ENCODE data around the gene RABGGTA. TPM values are rescaled to one million over a fixed set of nuclear protein-coding genes. Genes with fewer than 3 reads are reported as not detected.

RABGGTA gene
- total and polyA plus RNA-seq, 8 donors, result 16.0 to 230 (median 87.8) TPM

DNA sequence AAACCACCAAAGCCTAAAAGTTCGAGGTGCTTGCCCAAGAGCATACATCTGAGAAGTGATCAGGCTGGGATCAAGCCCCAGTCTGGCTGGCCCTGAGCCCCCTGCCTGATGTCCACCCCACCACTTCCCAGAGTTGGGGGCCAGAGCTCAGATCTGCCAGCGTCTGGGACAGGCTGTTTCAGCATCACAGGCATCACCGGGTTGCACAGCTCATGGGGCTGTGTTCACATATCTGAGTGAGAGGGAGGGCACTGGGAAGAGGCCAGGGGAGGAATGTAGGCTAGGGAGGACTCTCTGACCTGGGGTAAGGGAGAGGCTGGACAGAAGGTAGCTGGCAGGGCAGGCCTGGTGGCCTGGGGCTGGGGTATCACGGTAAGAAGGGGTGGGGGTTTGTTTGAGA lies 14.4 kb downstream of the RABGGTA start:
- Histone ChIP-seq H3K27ac (no peak overlapping the region), H3K27me3 (no peaks in the 10 kb centered on the region), H3K36me3 (peaks cover 0 to 58% (median 19%) of the 10 kb centered on the region in 4 donors), H3K4me1 (peaks cover 0 to 12% (median 6%) of the 10 kb centered on the region in 4 donors), H3K9me3 (no peaks in the 10 kb centered on the region), H3K4me3 (no peak overlapping the region)
- DNase-seq, result no peak
- 77 to 82% (median 81%) methylated on average over 4 of the region's 4 CpGs for WGBS, 5 donors
- TF ChIP-seq EP300 (IDR thresholded peaks at IDR 0.05) (no peak), POLR2AphosphoS5 (IDR thresholded peaks at IDR 0.05) (no peak), POLR2A (IDR thresholded peaks at IDR 0.05) (no peak), CTCF (IDR thresholded peaks at IDR 0.05) (no peak)
- intact Hi-C loops (cut with DNase I; ENCODE audit: low total_unique reads), result no loop called here

GRCh38 chr14:24255931-24256711 lies 15.3 kb downstream of the RABGGTA start:
- DNase-seq, result no peak
- no peaks in the 10 kb centered on the region for H3K9me3 ChIP-seq
- intact Hi-C loops (cut with DNase I; ENCODE audit: low total_unique reads), result no loop called here
- H3K4me1 ChIP-seq, result peaks cover 0 to 12% (median 6%) of the 10 kb centered on the region in 4 donors
- no peaks in the 10 kb centered on the region for H3K27me3 ChIP-seq
- TF ChIP-seq POLR2A (IDR thresholded peaks at IDR 0.05) (no peak), POLR2AphosphoS5 (IDR thresholded peaks at IDR 0.05) (no peak), CTCF (IDR thresholded peaks at IDR 0.05) (no peak)
- H3K4me3 ChIP-seq, result no peak overlapping the region
- 91 to 96% (median 93%) methylated on average over 6 to 12 of the region's 12 CpGs for WGBS, 5 donors
- peaks cover 0 to 66% (median 19%) of the 10 kb centered on the region in 4 donors for H3K36me3 ChIP-seq
- no peak overlapping the region for H3K27ac ChIP-seq

- peaks cover 0 to 64% (median 19%) of the 10 kb centered on the region in 4 donors for H3K36me3 ChIP-seq
- WGBS, 5 donors, result 83 to 94% (median 91%) methylated on average over 8 of the region's 8 CpGs
- no peaks in the 10 kb centered on the region for H3K27me3 ChIP-seq
- DNase-seq, result no peak
- TF ChIP-seq EP300 (IDR thresholded peaks at IDR 0.05) (no peak), POLR2A (IDR thresholded peaks at IDR 0.05) (no peak), CTCF (IDR thresholded peaks at IDR 0.05) (no peak), POLR2AphosphoS5 (IDR thresholded peaks at IDR 0.05) (no peak)
- H3K9me3 ChIP-seq, result no peaks in the 10 kb centered on the region
- H3K27ac ChIP-seq, result no peak overlapping the region
- H3K4me1 ChIP-seq, result peaks cover 0 to 12% (median 6%) of the 10 kb centered on the region in 4 donors
- intact Hi-C loops (cut with DNase I; ENCODE audit: low total_unique reads), result no loop called here
- H3K4me3 ChIP-seq, result no peak overlapping the region
These were observed 16.0 kb downstream of the RABGGTA start for GRCh38 chr14:24255438-24255837.

DNA sequence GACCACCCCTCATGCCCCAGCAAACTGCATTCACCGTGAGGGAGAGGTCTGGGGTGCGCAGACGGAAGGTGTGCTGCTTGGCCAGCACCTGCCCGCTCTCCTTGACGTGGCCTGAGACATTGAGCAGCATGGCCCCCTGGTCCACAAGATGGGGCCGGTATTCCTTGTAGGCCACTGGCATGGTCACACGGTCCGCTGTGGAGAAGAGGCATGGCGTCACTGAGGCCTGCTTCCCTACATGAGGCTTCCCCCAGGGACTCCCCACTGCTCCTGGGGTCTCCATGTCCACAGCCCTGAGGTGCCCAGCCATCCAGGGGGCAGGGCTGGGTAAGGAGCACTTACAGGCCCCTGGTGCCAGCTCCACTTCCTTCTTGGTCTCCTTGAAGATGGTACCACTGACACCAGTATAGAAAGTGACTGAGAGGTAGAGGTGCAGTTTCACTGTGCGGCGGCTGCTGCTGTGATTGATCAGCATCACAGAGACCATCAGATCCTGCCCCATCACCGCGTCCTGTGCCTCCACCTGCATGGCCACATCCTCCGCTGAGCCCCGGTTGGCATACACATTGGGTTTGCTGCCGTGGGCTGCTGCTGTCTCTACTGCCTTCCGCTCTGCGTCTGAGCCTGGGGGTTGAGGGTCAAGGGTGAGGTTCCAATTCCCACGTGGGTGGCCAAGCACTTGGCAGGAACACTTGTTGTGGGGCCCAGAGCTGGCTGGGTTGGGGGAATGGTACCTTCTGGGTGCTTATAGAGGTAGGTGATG lies 16.6 kb downstream of the RABGGTA start:
- H3K4me3 ChIP-seq, result no peak overlapping the region
- intact Hi-C loops (cut with DNase I; ENCODE audit: low total_unique reads), result no loop called here
- TF ChIP-seq EP300 (IDR thresholded peaks at IDR 0.05), result no peak
- TF ChIP-seq POLR2AphosphoS5 (IDR thresholded peaks at IDR 0.05), result no peak
- no peak for TF ChIP-seq POLR2A (IDR thresholded peaks at IDR 0.05)
- TF ChIP-seq CTCF (IDR thresholded peaks at IDR 0.05), result no peak
- no peaks in the 10 kb centered on the region for H3K27me3 ChIP-seq
- peaks cover 0 to 12% (median 6%) of the 10 kb centered on the region in 4 donors for H3K4me1 ChIP-seq
- WGBS, 5 donors, result 90 to 94% (median 93%) methylated on average over 16 to 19 of the region's 19 CpGs
- peaks cover 0 to 60% (median 19%) of the 10 kb centered on the region in 4 donors for H3K36me3 ChIP-seq
- no peaks in the 10 kb centered on the region for H3K9me3 ChIP-seq
- H3K27ac ChIP-seq, result no peak overlapping the region
- DNase-seq, result no peak
